GM12801 (cell line): Measurements from ENCODE around the gene PDXDC1.

Experiments used
- TF ChIP-seq, protein P1 (sequence below): IDR thresholded peaks from one replicate; pipeline ENCODE4 v1.5.1; 2011; ENCODE audit warnings: control low read depth; ENCODE audit not compliant: insufficient read length; ENCODE audit errors: extremely low read depth

Gene PDXDC1

DNA sequence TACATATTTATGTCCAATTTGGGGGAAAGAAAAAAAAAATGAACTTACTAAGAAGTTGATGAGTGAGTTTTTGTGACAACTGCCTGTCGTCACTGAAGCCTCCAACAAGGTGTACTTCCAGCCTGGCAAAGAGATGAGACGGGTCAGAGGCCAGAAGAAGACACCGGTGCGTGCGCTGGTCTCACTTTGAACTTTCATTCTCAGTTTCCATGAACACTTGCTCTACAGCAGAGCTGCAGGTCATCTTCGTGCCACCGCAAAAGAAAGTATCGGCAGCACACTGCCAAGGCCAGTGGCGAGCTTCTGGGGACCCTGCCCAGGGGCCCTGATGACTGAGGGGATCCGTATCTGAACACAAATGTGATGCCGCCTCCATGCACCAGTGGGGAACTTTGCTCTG is 69.5 kb downstream of the PDXDC1 start:
- TF ChIP-seq, protein P1, sequence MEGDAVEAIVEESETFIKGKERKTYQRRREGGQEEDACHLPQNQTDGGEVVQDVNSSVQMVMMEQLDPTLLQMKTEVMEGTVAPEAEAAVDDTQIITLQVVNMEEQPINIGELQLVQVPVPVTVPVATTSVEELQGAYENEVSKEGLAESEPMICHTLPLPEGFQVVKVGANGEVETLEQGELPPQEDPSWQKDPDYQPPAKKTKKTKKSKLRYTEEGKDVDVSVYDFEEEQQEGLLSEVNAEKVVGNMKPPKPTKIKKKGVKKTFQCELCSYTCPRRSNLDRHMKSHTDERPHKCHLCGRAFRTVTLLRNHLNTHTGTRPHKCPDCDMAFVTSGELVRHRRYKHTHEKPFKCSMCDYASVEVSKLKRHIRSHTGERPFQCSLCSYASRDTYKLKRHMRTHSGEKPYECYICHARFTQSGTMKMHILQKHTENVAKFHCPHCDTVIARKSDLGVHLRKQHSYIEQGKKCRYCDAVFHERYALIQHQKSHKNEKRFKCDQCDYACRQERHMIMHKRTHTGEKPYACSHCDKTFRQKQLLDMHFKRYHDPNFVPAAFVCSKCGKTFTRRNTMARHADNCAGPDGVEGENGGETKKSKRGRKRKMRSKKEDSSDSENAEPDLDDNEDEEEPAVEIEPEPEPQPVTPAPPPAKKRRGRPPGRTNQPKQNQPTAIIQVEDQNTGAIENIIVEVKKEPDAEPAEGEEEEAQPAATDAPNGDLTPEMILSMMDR, result no peak

GRCh38 chr16:15046692-15047376 is 72.0 kb downstream of the PDXDC1 start:
- TF ChIP-seq, protein P1, result no peak

GRCh38 chr16:15049581-15050180 is 74.9 kb downstream of the PDXDC1 start:
- TF ChIP-seq, protein P1, result no peak

GRCh38 chr16:15051387-15051951 is 76.6 kb downstream of the PDXDC1 start:
- TF ChIP-seq, protein P1, result no peak

- TF ChIP-seq, protein P1, result no peak
These were observed 78.1 kb downstream of the PDXDC1 start for GRCh38 chr16:15052747-15053476.

GRCh38 chr16:15053904-15054303 is 79.1 kb downstream of the PDXDC1 start:
- TF ChIP-seq, protein P1, result no peak
